ENCODE results near the gene KTI12.

The KTI12 gene

GRCh38 chr1:52059321-52059720 is 25.7 kb upstream of the KTI12 start:
- Histone ChIP-seq H3K9ac (ENCODE audit: low read length) (no peak overlapping the region), H3K79me1 (ENCODE audit: low read length) (peaks cover 12% of the 10 kb centered on the region), H3K4me2 (ENCODE audit: low read length) (no peak overlapping the region), H3K27me3 (ENCODE audit: insufficient read depth, low read length) (no peaks in the 10 kb centered on the region), H3K4me3 (ENCODE audit: low read depth, low read length) (no peak overlapping the region), H2AFZ (ENCODE audit: insufficient read depth, low read length, poor library complexity) (no peak overlapping the region), H4K8ac (ENCODE audit: low read depth, low read length) (no peak overlapping the region), H4K12ac (ENCODE audit: low read depth, low read length) (no peak overlapping the region), H2AK5ac (ENCODE audit: low read length) (no peak overlapping the region), H2BK5ac (ENCODE audit: low read depth, low read length, poor library complexity) (no peak overlapping the region), H3K23ac (ENCODE audit: low read length) (no peak overlapping the region), H3K4ac (ENCODE audit: low read depth, low read length) (no peak overlapping the region), H3K14ac (ENCODE audit: low read length) (no peak overlapping the region), H2BK12ac (ENCODE audit: low read length) (no peak overlapping the region), H3K9me3 (ENCODE audit: insufficient read depth, low read depth, low read length) (no peaks in the 10 kb centered on the region), H3K4me1 (ENCODE audit: control insufficient read depth in 1 of 2, insufficient read depth in 2 of 2, low read length in 2 of 2) (no peaks in the 10 kb centered on the region), H2BK120ac (ENCODE audit: insufficient read depth, low read length, poor library complexity) (no peak overlapping the region), H3K27ac (ENCODE audit: low read depth, low read length) (no peak overlapping the region), H3K36me3 (ENCODE audit: control insufficient read depth in 1 of 2, insufficient read depth in 2 of 2, low read length in 2 of 2) (peaks cover 9 to 14% of the 10 kb centered on the region in 2 experiments), H4K91ac (ENCODE audit: low read depth, low read length) (no peak overlapping the region), H3K79me2 (ENCODE audit: control insufficient read depth, insufficient read depth, low read length, poor library complexity) (peaks cover 10% of the 10 kb centered on the region), H3K18ac (ENCODE audit: low read length) (no peak overlapping the region)
- peak in 1 of 2 donors; percentile 68 for DNase-seq

GRCh38 chr1:52057876-52058415 is 24.3 kb upstream of the KTI12 start:
- Histone ChIP-seq H3K9me3 (ENCODE audit: insufficient read depth, low read depth, low read length) (no peaks in the 10 kb centered on the region), H3K79me2 (ENCODE audit: control insufficient read depth, insufficient read depth, low read length, poor library complexity) (peaks cover 10% of the 10 kb centered on the region), H3K23ac (ENCODE audit: low read length) (no peak overlapping the region), H3K27me3 (ENCODE audit: insufficient read depth, low read length) (no peaks in the 10 kb centered on the region), H4K12ac (ENCODE audit: low read depth, low read length) (no peak overlapping the region), H2BK5ac (ENCODE audit: low read depth, low read length, poor library complexity) (no peak overlapping the region), H2AK5ac (ENCODE audit: low read length) (no peak overlapping the region), H3K9ac (ENCODE audit: low read length) (no peak overlapping the region), H2AFZ (ENCODE audit: insufficient read depth, low read length, poor library complexity) (no peak overlapping the region), H3K4ac (ENCODE audit: low read depth, low read length) (no peak overlapping the region), H3K4me1 (ENCODE audit: control insufficient read depth in 1 of 2, insufficient read depth in 2 of 2, low read length in 2 of 2) (no peaks in the 10 kb centered on the region), H3K4me2 (ENCODE audit: low read length) (no peak overlapping the region), H2BK12ac (ENCODE audit: low read length) (no peak overlapping the region), H3K36me3 (ENCODE audit: control insufficient read depth in 1 of 2, insufficient read depth in 2 of 2, low read length in 2 of 2) (peaks cover 9 to 14% of the 10 kb centered on the region in 2 experiments), H2BK120ac (ENCODE audit: insufficient read depth, low read length, poor library complexity) (no peak overlapping the region), H3K18ac (ENCODE audit: low read length) (no peak overlapping the region), H4K91ac (ENCODE audit: low read depth, low read length) (no peak overlapping the region), H3K4me3 (ENCODE audit: low read depth, low read length) (no peak overlapping the region), H3K14ac (ENCODE audit: low read length) (no peak overlapping the region), H3K79me1 (ENCODE audit: low read length) (peaks cover 12% of the 10 kb centered on the region), H3K27ac (ENCODE audit: low read depth, low read length) (no peak overlapping the region), H4K8ac (ENCODE audit: low read depth, low read length) (no peak overlapping the region)
- no CpG with 5 or more reads among the region's 1 CpG for WGBS (ENCODE audit: extremely low coverage, insufficient coverage, insufficient read length)
- DNase-seq = no peak

- H4K91ac ChIP-seq (ENCODE audit: low read depth, low read length) = no peak overlapping the region
- no peak overlapping the region for H3K14ac ChIP-seq (ENCODE audit: low read length)
- no peaks in the 10 kb centered on the region for H3K9me3 ChIP-seq (ENCODE audit: insufficient read depth, low read depth, low read length)
- no peak overlapping the region for H3K27ac ChIP-seq (ENCODE audit: low read depth, low read length)
- peaks cover 12% of the 10 kb centered on the region for H3K79me1 ChIP-seq (ENCODE audit: low read length)
- DNase-seq = no peak
- H3K18ac ChIP-seq (ENCODE audit: low read length) = no peak overlapping the region
- peaks cover 10% of the 10 kb centered on the region for H3K79me2 ChIP-seq (ENCODE audit: control insufficient read depth, insufficient read depth, low read length, poor library complexity)
- no peak overlapping the region for H3K9ac ChIP-seq (ENCODE audit: low read length)
- H3K36me3 ChIP-seq (ENCODE audit: control insufficient read depth in 1 of 2, insufficient read depth in 2 of 2, low read length in 2 of 2) = peaks cover 5 to 11% of the 10 kb centered on the region in 2 experiments
- no peak overlapping the region for H2BK120ac ChIP-seq (ENCODE audit: insufficient read depth, low read length, poor library complexity)
- no peak overlapping the region for H2AK5ac ChIP-seq (ENCODE audit: low read length)
- H3K4me1 ChIP-seq (ENCODE audit: control insufficient read depth in 1 of 2, insufficient read depth in 2 of 2, low read length in 2 of 2) = no peaks in the 10 kb centered on the region
- H2BK12ac ChIP-seq (ENCODE audit: low read length) = no peak overlapping the region
- no peak overlapping the region for H3K4me3 ChIP-seq (ENCODE audit: low read depth, low read length)
- no peak overlapping the region for H2BK5ac ChIP-seq (ENCODE audit: low read depth, low read length, poor library complexity)
- no peak overlapping the region for H4K12ac ChIP-seq (ENCODE audit: low read depth, low read length)
- H4K8ac ChIP-seq (ENCODE audit: low read depth, low read length) = no peak overlapping the region
- peak overlapping the region; percentile 90 for H3K4ac ChIP-seq (ENCODE audit: low read depth, low read length)
- H3K23ac ChIP-seq (ENCODE audit: low read length) = no peak overlapping the region
- H3K4me2 ChIP-seq (ENCODE audit: low read length) = peak overlapping the region; percentile 64
- no CpG with 5 or more reads among the region's 1 CpG for WGBS (ENCODE audit: extremely low coverage, insufficient coverage, insufficient read length)
- no peaks in the 10 kb centered on the region for H3K27me3 ChIP-seq (ENCODE audit: insufficient read depth, low read length)
- H2AFZ ChIP-seq (ENCODE audit: insufficient read depth, low read length, poor library complexity) = no peak overlapping the region
Measured at GRCh38 chr1:52057255-52057654, 23.6 kb upstream of the KTI12 start.

- no peaks in the 10 kb centered on the region for H3K4me1 ChIP-seq (ENCODE audit: control insufficient read depth in 1 of 2, insufficient read depth in 2 of 2, low read length in 2 of 2)
- H2BK5ac ChIP-seq (ENCODE audit: low read depth, low read length, poor library complexity) = no peak overlapping the region
- peak overlapping the region; percentile 59 for H4K8ac ChIP-seq (ENCODE audit: low read depth, low read length)
- H3K9ac ChIP-seq (ENCODE audit: low read length) = no peak overlapping the region
- peaks cover 4 to 12% of the 10 kb centered on the region in 2 experiments for H3K36me3 ChIP-seq (ENCODE audit: control insufficient read depth in 1 of 2, insufficient read depth in 2 of 2, low read length in 2 of 2)
- peaks cover 12% of the 10 kb centered on the region for H3K79me1 ChIP-seq (ENCODE audit: low read length)
- H3K9me3 ChIP-seq (ENCODE audit: insufficient read depth, low read depth, low read length) = no peaks in the 10 kb centered on the region
- H3K18ac ChIP-seq (ENCODE audit: low read length) = peak overlapping the region; percentile 91
- no peak for DNase-seq
- no peak overlapping the region for H3K23ac ChIP-seq (ENCODE audit: low read length)
- H3K79me2 ChIP-seq (ENCODE audit: control insufficient read depth, insufficient read depth, low read length, poor library complexity) = peaks cover 10% of the 10 kb centered on the region
- peak overlapping the region; percentile 64 for H3K4ac ChIP-seq (ENCODE audit: low read depth, low read length)
- H3K27me3 ChIP-seq (ENCODE audit: insufficient read depth, low read length) = no peaks in the 10 kb centered on the region
- H3K4me2 ChIP-seq (ENCODE audit: low read length) = peak overlapping the region; percentile 64
- H3K4me3 ChIP-seq (ENCODE audit: low read depth, low read length) = peak overlapping the region; percentile 96
- peak overlapping the region; percentile 70 for H4K91ac ChIP-seq (ENCODE audit: low read depth, low read length)
- no CpG with 5 or more reads among the region's 4 CpGs for WGBS (ENCODE audit: extremely low coverage, insufficient coverage, insufficient read length)
- no peak overlapping the region for H2BK120ac ChIP-seq (ENCODE audit: insufficient read depth, low read length, poor library complexity)
- no peak overlapping the region for H3K27ac ChIP-seq (ENCODE audit: low read depth, low read length)
- H2AK5ac ChIP-seq (ENCODE audit: low read length) = no peak overlapping the region
- H2BK12ac ChIP-seq (ENCODE audit: low read length) = no peak overlapping the region
- peak overlapping the region; percentile 54 for H3K14ac ChIP-seq (ENCODE audit: low read length)
- no peak overlapping the region for H4K12ac ChIP-seq (ENCODE audit: low read depth, low read length)
- H2AFZ ChIP-seq (ENCODE audit: insufficient read depth, low read length, poor library complexity) = no peak overlapping the region
Measured at GRCh38 chr1:52056937-52057231, 23.3 kb upstream of the KTI12 start.
